Testis (tissue), 2 donors: ENCODE data around the gene FARS2.

Experiments used
- POLR2A ChIP-seq: fragments of 450-650 bp; IDR thresholded peaks from one replicate; pipeline ENCODE4 v1.6.1; 2017; ENCODE audit warnings: antibody characterized with exemption, mild to moderate bottlenecking, moderate library complexity
- TF ChIP-seq, protein P1 (sequence below), 3 experiments: fragments of 450-650 bp in 2 of 3; fragments of 200-600 bp in 1 of 3; sonication (generic) in 1 of 3; IDR thresholded peaks; one replicate each; pipeline ENCODE4 v1.5.1; 2016 to 2019; ENCODE audit warnings: antibody characterized with exemption in 3 of 3, mild to moderate bottlenecking in 2 of 3, moderate library complexity in 1 of 3

DNA sequence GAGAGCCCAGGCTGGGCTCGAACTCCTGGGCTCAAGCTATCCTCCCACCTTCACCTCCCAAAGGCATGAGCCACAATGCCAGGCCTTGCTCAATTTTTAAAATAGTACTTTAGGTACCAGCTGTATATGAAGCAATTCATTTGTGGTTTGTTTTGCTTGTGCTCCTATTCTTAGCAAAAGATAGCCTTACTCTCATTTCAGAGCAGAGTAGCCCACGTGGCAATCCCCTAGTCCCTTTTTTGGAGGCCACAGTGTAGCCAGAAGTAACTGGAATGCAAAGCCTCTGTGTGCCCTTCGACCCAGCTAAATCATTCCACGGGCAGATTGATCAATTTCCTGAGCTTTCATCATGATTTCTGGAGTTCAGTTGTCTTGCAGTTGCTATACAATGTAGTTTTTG is 373.2 kb downstream of the FARS2 start:
- TF ChIP-seq, protein P1, sequence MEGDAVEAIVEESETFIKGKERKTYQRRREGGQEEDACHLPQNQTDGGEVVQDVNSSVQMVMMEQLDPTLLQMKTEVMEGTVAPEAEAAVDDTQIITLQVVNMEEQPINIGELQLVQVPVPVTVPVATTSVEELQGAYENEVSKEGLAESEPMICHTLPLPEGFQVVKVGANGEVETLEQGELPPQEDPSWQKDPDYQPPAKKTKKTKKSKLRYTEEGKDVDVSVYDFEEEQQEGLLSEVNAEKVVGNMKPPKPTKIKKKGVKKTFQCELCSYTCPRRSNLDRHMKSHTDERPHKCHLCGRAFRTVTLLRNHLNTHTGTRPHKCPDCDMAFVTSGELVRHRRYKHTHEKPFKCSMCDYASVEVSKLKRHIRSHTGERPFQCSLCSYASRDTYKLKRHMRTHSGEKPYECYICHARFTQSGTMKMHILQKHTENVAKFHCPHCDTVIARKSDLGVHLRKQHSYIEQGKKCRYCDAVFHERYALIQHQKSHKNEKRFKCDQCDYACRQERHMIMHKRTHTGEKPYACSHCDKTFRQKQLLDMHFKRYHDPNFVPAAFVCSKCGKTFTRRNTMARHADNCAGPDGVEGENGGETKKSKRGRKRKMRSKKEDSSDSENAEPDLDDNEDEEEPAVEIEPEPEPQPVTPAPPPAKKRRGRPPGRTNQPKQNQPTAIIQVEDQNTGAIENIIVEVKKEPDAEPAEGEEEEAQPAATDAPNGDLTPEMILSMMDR (IDR thresholded peaks at IDR 0.05) = no peak
- no peak for TF ChIP-seq POLR2A
